GM23338 (cell line): Measurements from ENCODE around the gene BMP5.

Experiments
- CREB1 ChIP-seq: fragments of 250-450 bp; sonication (Bioruptor Pico); IDR thresholded peaks from 2 replicates; pipeline ENCODE4 v1.5.0; 2020; ENCODE audit warnings: low read depth, mild to moderate bottlenecking, moderate library complexity
- CTCF ChIP-seq, 2 experiments: fragments of 200-600 bp in 1 of 2; sonication (generic) in 1 of 2; conservative IDR thresholded peaks; 2 replicates each; pipeline versions ENCODE4 v1.5.1 to v1.6.1; 2016 to 2017; ENCODE audit warnings: antibody characterized with exemption in 2 of 2, low read depth in 2 of 2, mild to moderate bottlenecking in 2 of 2, moderate library complexity in 1 of 2
- ETS1 ChIP-seq: IDR thresholded peaks from 2 replicates; pipeline ENCODE4 v1.6.1; 2016; ENCODE audit warnings: antibody characterized with exemption
- EZH2 ChIP-seq: fragments of 200-600 bp; sonication (generic); IDR thresholded peaks from one replicate; pipeline ENCODE4 v1.8.0; 2017; ENCODE audit warnings: antibody characterized with exemption, mild to moderate bottlenecking, low read depth; ENCODE audit not compliant: unreplicated experiment
- EZH2phosphoT487 ChIP-seq: fragments of 200-600 bp; sonication (generic); IDR thresholded peaks from one replicate; pipeline ENCODE4 v1.8.1; 2018; ENCODE audit warnings: antibody characterized with exemption; ENCODE audit not compliant: unreplicated experiment
- JUNB ChIP-seq: IDR thresholded peaks from one replicate; pipeline ENCODE4 v1.6.1; 2016; ENCODE audit warnings: antibody characterized with exemption; ENCODE audit not compliant: unreplicated experiment
- NANOG ChIP-seq: IDR thresholded peaks from 2 replicates; pipeline ENCODE4 v1.6.1; 2016; ENCODE audit warnings: antibody characterized with exemption, borderline replicate concordance
- POLR2AphosphoS5 ChIP-seq: IDR thresholded peaks from 2 replicates; pipeline ENCODE4 v1.6.1; 2016; ENCODE audit warnings: antibody characterized with exemption, low read depth
- REST ChIP-seq: IDR thresholded peaks from one replicate; pipeline ENCODE4 v1.6.1; 2018; ENCODE audit warnings: antibody characterized with exemption; ENCODE audit not compliant: unreplicated experiment
- ZNF114 ChIP-seq: fragments of 250-450 bp; sonication (Bioruptor Pico); IDR thresholded peaks from 2 replicates; pipeline ENCODE4 v1.5.0; 2020; ENCODE audit warnings: mild to moderate bottlenecking, moderate library complexity
- ZNF331 ChIP-seq: fragments of 250-450 bp; sonication (Bioruptor Pico); IDR thresholded peaks from 2 replicates; pipeline ENCODE4 v1.5.0; 2020; ENCODE audit warnings: low read depth, mild to moderate bottlenecking, moderate library complexity

GRCh38 chr6:55898342-55898741 is 23.0 kb upstream of the BMP5 start:
- TF ChIP-seq CTCF (conservative IDR thresholded peaks at IDR 0.05; ENCODE audit: low read depth in 2 of 2) (no peak), REST (no peak), EZH2 (no peak), POLR2AphosphoS5 (no peak), EZH2phosphoT487 (no peak), CREB1 (CRISPR knock-in tag) (no peak), NANOG (no peak), ETS1 (no peak), ZNF114 (CRISPR knock-in tag) (no peak), JUNB (no peak), ZNF331 (CRISPR knock-in tag) (no peak)
